T-helper 1 cell treated with Interleukin-12 subunit alpha and Interleukin-12 subunit beta and Interleukin-4 antibody, amounts not matched to agents 30 μg/mL and 1 μg/mL, for 36 hours (primary cell): ENCODE results near the gene GRM7.

Experiments used
- H3K27ac Mint-ChIP-seq: one replicate; pipeline ENCODE4 v1.8.0; 2021; ENCODE audit warnings: mild to moderate bottlenecking, mixed read lengths
- H3K27me3 Mint-ChIP-seq: one replicate; pipeline ENCODE4 v1.8.0; 2021; ENCODE audit warnings: low read depth, mixed read lengths
- H3K36me3 Mint-ChIP-seq: one replicate; pipeline ENCODE4 v1.8.0; 2021; ENCODE audit warnings: low read depth, mixed read lengths
- H3K4me1 Mint-ChIP-seq: one replicate; pipeline ENCODE4 v1.8.0; 2021; ENCODE audit warnings: low read depth, mixed read lengths
- H3K4me3 Mint-ChIP-seq: one replicate; pipeline ENCODE4 v1.8.0; 2021; ENCODE audit warnings: mild to moderate bottlenecking, moderate library complexity, mixed read lengths
- H3K9me3 Mint-ChIP-seq: one replicate; pipeline ENCODE4 v1.8.0; 2021; ENCODE audit warnings: mixed read lengths

The GRM7 gene

GRCh38 chr3:7498715-7499114, 637.8 kb downstream of the GRM7 start:
- no peak overlapping the region for H3K27ac Mint-ChIP-seq
- H3K4me1 Mint-ChIP-seq = no peaks in the 10 kb centered on the region
- peaks cover 10% of the 10 kb centered on the region for H3K9me3 Mint-ChIP-seq
- no peaks in the 10 kb centered on the region for H3K27me3 Mint-ChIP-seq
- no peaks in the 10 kb centered on the region for H3K36me3 Mint-ChIP-seq
- no peak overlapping the region for H3K4me3 Mint-ChIP-seq

DNA sequence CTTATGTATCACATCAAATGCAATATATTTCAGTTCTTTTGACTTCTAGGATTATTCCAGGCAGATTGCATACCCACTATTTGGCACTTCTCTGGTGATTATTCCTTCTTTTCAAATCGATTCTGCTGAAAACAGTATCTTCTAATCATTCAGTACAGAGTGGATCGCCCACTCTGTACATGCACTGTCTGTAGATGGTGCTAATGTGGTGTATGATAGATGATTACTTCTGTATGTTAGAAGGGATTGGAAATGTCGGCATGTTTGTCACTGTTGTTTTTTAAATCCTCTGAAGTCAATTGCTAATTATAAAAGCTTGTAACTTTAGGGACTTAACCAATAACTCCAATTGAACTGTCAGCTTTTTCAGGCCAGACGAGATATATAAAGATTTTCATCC, 642.5 kb downstream of the GRM7 start:
- no peak overlapping the region for H3K4me3 Mint-ChIP-seq
- no peaks in the 10 kb centered on the region for H3K36me3 Mint-ChIP-seq
- no peak overlapping the region for H3K27ac Mint-ChIP-seq
- peaks cover 6% of the 10 kb centered on the region for H3K9me3 Mint-ChIP-seq
- H3K4me1 Mint-ChIP-seq = no peaks in the 10 kb centered on the region
- no peaks in the 10 kb centered on the region for H3K27me3 Mint-ChIP-seq

DNA sequence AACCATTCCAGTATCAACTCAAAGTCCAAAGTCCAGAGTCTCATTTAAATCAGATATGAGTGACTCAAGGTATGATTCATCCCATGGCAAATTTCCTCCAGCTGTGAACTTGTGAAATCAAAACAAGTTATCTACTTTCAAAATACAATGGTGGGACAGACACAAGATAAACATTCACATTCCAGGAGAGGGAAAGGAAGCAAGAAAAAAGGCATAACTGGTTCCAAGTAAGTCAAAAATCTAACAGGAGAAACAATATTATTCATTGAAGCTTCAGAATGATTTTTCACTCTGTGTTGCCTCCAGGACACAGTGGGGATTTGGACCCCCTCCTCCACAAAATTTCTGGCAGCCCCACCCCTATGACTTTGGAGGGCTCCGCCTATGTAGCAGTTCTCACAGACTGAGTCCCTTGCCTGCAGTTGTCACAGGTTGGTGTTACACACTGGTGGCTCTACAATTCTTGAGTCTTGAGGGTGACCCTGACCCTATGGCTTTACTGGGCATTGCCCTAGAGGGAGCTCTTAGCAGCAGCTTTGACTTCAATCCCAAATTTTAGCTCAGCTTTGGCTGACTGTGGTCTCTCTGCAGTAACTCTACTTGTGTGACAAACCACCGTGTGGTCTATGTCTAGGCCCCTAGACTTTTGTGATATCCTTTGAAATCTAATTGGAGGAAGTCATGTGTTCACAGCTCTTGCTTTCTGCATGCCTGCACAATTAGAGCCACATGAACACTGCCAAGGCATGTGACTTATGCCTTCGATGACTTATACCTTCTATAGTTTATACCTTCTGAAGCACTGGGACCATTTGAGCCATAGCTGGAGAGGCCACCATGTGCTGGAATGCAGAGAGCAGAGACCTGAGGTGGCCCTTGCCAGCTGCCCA, 644.2 kb downstream of the GRM7 start:
- Mint-ChIP-seq H3K9me3 (peaks cover 6% of the 10 kb centered on the region), H3K27ac (no peak overlapping the region), H3K4me3 (no peak overlapping the region), H3K4me1 (no peaks in the 10 kb centered on the region), H3K36me3 (no peaks in the 10 kb centered on the region), H3K27me3 (no peaks in the 10 kb centered on the region)

DNA sequence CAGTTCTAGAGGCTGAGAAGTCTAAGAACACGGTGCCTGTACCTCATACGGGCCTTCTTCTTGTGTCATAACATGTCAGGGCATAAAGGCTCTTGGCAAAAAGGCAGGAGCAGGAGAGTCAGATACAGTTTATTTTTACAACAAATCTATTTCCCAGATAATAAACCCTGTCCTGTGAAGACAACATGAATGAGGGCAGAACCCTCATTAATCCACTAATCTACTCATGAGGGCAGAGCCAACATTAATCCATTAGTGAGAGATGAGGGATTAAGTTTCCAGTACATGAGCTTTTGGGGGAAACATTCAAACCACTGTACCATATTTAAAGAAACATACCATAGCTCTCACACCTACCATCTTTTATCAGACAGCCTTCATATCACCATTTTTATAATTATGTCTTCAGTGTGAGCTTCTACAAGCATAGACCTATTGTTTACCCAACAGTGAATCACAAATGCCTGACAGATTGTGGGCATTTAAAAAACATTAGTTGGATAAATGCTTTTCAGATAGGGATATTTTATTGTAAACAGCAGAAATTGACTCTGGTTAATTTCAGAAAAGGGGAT, 645.8 kb downstream of the GRM7 start:
- Mint-ChIP-seq H3K9me3 (peaks cover 6% of the 10 kb centered on the region), H3K27ac (no peak overlapping the region)

DNA sequence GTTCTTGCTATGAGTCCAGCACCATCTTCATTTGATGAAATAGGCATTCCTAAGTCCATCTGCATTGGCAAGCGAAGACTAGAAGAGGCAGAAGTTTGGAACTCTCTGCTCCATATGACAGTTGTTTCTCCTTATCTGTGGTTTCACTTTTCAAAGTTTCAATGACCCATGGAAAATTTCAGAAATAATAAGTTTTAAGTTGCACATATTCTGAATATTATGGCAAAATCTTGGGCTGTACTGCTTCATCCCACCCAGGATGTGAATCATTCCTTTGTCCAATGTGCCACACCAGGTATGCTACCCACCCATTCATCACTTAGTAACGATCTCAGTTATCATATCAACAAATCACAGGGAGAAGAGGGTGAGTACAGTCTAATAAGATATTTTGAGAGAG, 647.9 kb downstream of the GRM7 start:
- Mint-ChIP-seq H3K4me1 (no peaks in the 10 kb centered on the region), H3K27me3 (no peaks in the 10 kb centered on the region), H3K9me3 (no peaks in the 10 kb centered on the region), H3K36me3 (no peaks in the 10 kb centered on the region), H3K4me3 (no peak overlapping the region), H3K27ac (no peak overlapping the region)

More for the DNA sequence above, 645.8 kb downstream of the GRM7 start:
- H3K4me3 Mint-ChIP-seq = no peak overlapping the region
- H3K4me1 Mint-ChIP-seq = no peaks in the 10 kb centered on the region
- no peaks in the 10 kb centered on the region for H3K36me3 Mint-ChIP-seq
- H3K27me3 Mint-ChIP-seq = no peaks in the 10 kb centered on the region

DNA sequence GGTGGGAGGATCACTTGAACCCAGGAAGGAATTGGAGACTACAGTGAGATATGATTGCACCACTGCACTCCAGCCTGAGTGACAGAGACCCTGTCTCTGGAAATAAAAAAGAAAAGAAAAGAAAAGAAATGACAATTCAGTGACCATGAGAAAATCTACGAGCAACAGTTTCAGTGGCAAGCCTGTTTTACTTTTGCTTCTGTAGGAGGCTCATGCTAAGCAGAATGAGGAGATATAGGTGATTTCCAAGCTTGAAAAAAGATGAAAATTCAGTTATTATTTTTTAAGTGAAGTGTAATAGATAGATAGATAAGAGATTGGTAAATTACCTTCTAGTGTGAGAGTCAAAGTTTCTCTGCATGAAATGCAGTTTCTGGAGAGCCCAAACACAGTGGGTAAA, 651.1 kb downstream of the GRM7 start:
- H3K9me3 Mint-ChIP-seq = no peaks in the 10 kb centered on the region
- H3K4me3 Mint-ChIP-seq = no peak overlapping the region
- H3K36me3 Mint-ChIP-seq = no peaks in the 10 kb centered on the region
- H3K27me3 Mint-ChIP-seq = no peaks in the 10 kb centered on the region
- no peaks in the 10 kb centered on the region for H3K4me1 Mint-ChIP-seq
- H3K27ac Mint-ChIP-seq = no peak overlapping the region

- H3K27me3 Mint-ChIP-seq = no peaks in the 10 kb centered on the region
- no peak overlapping the region for H3K4me3 Mint-ChIP-seq
- no peaks in the 10 kb centered on the region for H3K9me3 Mint-ChIP-seq
- H3K27ac Mint-ChIP-seq = no peak overlapping the region
- no peaks in the 10 kb centered on the region for H3K36me3 Mint-ChIP-seq
- H3K4me1 Mint-ChIP-seq = no peaks in the 10 kb centered on the region
These were observed 657.1 kb downstream of the GRM7 start for GRCh38 chr3:7518026-7518425.

DNA sequence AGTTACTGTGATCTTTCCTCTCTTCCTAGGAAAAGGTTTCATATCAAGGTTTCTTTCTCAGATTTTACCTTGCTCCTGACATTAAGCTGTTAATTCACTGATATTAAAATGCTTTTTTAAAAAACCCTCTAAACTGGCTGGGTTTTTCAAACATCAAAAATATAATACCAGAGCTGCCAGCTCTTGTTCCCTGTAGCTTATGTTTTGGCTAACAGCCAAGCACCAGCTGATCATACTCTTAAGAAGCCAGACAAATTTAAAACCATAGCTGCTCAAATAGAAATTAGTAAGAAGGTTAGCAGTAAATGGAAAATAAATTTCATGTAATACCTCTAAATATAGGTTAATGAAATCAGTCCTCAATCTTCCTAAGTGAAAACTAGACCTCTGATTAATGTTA, 657.5 kb downstream of the GRM7 start:
- H3K4me3 Mint-ChIP-seq = no peak overlapping the region
- H3K4me1 Mint-ChIP-seq = no peaks in the 10 kb centered on the region
- no peak overlapping the region for H3K27ac Mint-ChIP-seq
- peaks cover 1% of the 10 kb centered on the region for H3K9me3 Mint-ChIP-seq
- H3K27me3 Mint-ChIP-seq = no peaks in the 10 kb centered on the region
- no peaks in the 10 kb centered on the region for H3K36me3 Mint-ChIP-seq

DNA sequence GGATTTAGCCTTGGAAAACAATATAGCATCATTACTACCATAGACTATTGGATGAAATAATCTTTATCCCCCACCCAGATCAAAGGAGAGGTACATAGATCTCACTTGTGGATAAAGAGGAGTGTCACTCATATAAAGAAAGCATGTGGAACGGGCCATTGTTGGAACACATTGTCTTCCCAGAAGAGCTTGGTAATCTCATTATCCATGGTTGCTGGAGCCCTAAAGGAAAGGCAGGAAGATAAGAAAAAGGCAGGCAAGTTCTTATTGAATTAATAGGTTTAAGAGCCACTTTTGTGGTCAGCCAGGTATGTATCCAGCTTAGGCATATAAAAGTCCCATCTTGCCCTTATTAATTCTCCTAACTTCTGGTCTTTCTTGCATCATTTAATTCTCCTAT, 659.1 kb downstream of the GRM7 start:
- Mint-ChIP-seq H3K36me3 (no peaks in the 10 kb centered on the region), H3K27ac (no peak overlapping the region), H3K9me3 (peaks cover 4% of the 10 kb centered on the region), H3K4me3 (no peak overlapping the region), H3K27me3 (no peaks in the 10 kb centered on the region), H3K4me1 (no peaks in the 10 kb centered on the region)

- Mint-ChIP-seq H3K36me3 (no peaks in the 10 kb centered on the region), H3K4me1 (no peaks in the 10 kb centered on the region), H3K9me3 (peaks cover 5% of the 10 kb centered on the region), H3K27me3 (no peaks in the 10 kb centered on the region), H3K4me3 (no peak overlapping the region), H3K27ac (no peak overlapping the region)
These were observed 659.7 kb downstream of the GRM7 start for GRCh38 chr3:7520593-7520992.

GRCh38 chr3:7536510-7536909, 675.6 kb downstream of the GRM7 start:
- Mint-ChIP-seq H3K9me3 (no peaks in the 10 kb centered on the region), H3K4me1 (no peaks in the 10 kb centered on the region), H3K27me3 (no peaks in the 10 kb centered on the region), H3K4me3 (no peak overlapping the region), H3K36me3 (no peaks in the 10 kb centered on the region), H3K27ac (no peak overlapping the region)

DNA sequence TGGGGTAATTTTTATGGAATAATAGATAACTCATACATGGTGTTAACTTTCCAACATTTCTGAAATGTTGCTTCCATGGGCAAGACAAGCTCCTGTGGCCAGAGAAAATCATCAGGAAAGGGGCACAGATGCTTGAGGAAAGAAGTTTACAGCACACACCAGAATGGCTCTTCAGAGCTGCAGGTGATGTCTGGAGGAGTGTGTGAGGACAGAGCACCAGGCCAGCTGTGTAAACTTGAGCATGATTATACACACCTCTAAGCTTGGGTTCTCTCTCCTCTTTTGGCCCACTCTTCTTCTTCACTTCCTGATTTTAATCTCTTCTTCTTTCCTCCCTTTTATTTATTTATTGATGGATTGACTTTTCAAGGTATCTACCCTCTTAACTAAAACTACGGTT, 676.0 kb downstream of the GRM7 start:
- no peaks in the 10 kb centered on the region for H3K4me1 Mint-ChIP-seq
- no peak overlapping the region for H3K4me3 Mint-ChIP-seq
- H3K27ac Mint-ChIP-seq = no peak overlapping the region
- no peaks in the 10 kb centered on the region for H3K36me3 Mint-ChIP-seq
- no peaks in the 10 kb centered on the region for H3K27me3 Mint-ChIP-seq
- H3K9me3 Mint-ChIP-seq = no peaks in the 10 kb centered on the region

- no peaks in the 10 kb centered on the region for H3K36me3 Mint-ChIP-seq
- H3K4me3 Mint-ChIP-seq = no peak overlapping the region
- no peak overlapping the region for H3K27ac Mint-ChIP-seq
- no peaks in the 10 kb centered on the region for H3K9me3 Mint-ChIP-seq
- H3K27me3 Mint-ChIP-seq = no peaks in the 10 kb centered on the region
- no peaks in the 10 kb centered on the region for H3K4me1 Mint-ChIP-seq
These were observed 682.5 kb downstream of the GRM7 start for GRCh38 chr3:7543294-7543880.

DNA sequence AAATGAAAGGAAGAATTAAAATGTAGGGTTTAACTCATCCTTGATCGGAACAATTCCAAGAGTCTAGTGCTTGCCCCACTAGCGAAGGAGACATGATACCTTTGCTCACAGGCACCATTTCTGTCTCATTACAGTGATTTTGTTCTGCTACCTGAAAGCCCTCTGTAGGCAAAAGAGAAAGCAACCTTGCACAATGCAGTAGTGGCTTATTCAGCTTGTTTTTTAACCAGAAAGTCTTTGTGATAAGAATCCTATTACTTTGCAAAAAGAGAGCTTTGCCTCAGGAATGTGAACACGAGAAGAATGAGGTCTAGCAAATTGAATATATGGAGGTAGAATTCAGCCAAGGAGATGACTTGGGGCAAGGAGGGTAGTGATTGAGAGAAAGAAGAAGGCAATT, 684.4 kb downstream of the GRM7 start:
- Mint-ChIP-seq H3K4me3 (no peak overlapping the region), H3K27me3 (no peaks in the 10 kb centered on the region), H3K9me3 (no peaks in the 10 kb centered on the region), H3K27ac (no peak overlapping the region), H3K4me1 (no peaks in the 10 kb centered on the region), H3K36me3 (no peaks in the 10 kb centered on the region)

DNA sequence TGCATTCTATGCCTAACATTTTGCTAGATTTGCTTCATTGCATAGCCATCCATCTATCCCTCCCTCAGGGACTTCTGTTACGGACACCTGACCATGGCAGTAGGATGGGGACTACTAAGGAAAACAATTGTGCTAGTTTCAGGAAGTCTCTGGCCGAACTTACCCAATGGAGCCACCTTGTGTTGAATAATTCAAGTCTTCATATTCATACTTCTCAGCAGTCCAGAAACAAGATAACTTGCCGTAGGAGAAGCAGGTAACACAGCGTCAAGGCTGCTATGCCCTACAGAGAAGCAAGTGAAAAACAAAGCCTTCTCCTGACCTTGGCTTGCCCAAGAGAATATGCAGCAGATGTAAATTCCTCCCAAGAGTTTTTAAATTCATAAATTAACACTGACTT, 685.3 kb downstream of the GRM7 start:
- Mint-ChIP-seq H3K4me1 (no peaks in the 10 kb centered on the region), H3K27ac (no peak overlapping the region), H3K4me3 (no peak overlapping the region), H3K27me3 (no peaks in the 10 kb centered on the region), H3K9me3 (no peaks in the 10 kb centered on the region), H3K36me3 (no peaks in the 10 kb centered on the region)
